H9 (cell line): ENCODE measurements around the gene UTF1. TPM values are rescaled to one million over a fixed set of nuclear protein-coding genes. Genes with fewer than 3 reads are reported as not detected.
"Not testable (repeated sequence)": the region's sequence is repeated elsewhere in the genome, so short reads cannot be mapped to it uniquely, and the experiment has no call there.

Experiments
- DNase-seq: peaks from one replicate; pipeline ENCODE4 v3.0.0-alpha.2; 2017
- H2AFZ ChIP-seq: one replicate; pipeline ENCODE4 v1.6.1; 2013; ENCODE audit warnings: mild to moderate bottlenecking, low read length, control low read depth, moderate library complexity
- H2AK5ac ChIP-seq: 2 replicates; pipeline ENCODE4 v1.6.1; 2013; ENCODE audit warnings: low read length, control low read depth, mixed read lengths; ENCODE audit not compliant: insufficient read length
- H2BK120ac ChIP-seq: one replicate; pipeline ENCODE4 v1.6.1; 2013; ENCODE audit warnings: low read depth, mild to moderate bottlenecking, low read length, control low read depth, inconsistent platforms; ENCODE audit not compliant: poor library complexity, severe bottlenecking
- H2BK12ac ChIP-seq: 2 replicates; pipeline ENCODE4 v1.6.1; 2013; ENCODE audit warnings: low read length, control low read depth, mixed read lengths, low read depth; ENCODE audit not compliant: insufficient read length
- H2BK15ac ChIP-seq: 2 replicates; pipeline ENCODE4 v1.6.1; 2013; ENCODE audit warnings: low read depth, low read length, control low read depth
- H2BK20ac ChIP-seq: one replicate; pipeline ENCODE4 v1.6.1; 2013; ENCODE audit warnings: low read depth, mild to moderate bottlenecking, low read length, control low read depth, inconsistent platforms; ENCODE audit not compliant: poor library complexity, severe bottlenecking
- H2BK5ac ChIP-seq: 2 replicates; pipeline ENCODE4 v1.6.1; 2013; ENCODE audit warnings: low read length, control low read depth, mixed read lengths; ENCODE audit not compliant: insufficient read length
- H3K14ac ChIP-seq: 2 replicates; pipeline ENCODE4 v1.6.1; 2013; ENCODE audit warnings: low read length, control low read depth; ENCODE audit not compliant: insufficient read depth
- H3K18ac ChIP-seq: 2 replicates; pipeline ENCODE4 v1.6.1; 2013; ENCODE audit warnings: low read depth, mild to moderate bottlenecking, mixed read lengths, low read length, control low read depth; ENCODE audit not compliant: insufficient read length
- H3K23ac ChIP-seq: 2 replicates; pipeline ENCODE4 v1.6.1; 2013; ENCODE audit warnings: low read length, control low read depth, mixed read lengths, low read depth; ENCODE audit not compliant: insufficient read length
- H3K23me2 ChIP-seq: 2 replicates; pipeline ENCODE4 v1.6.1; 2013; ENCODE audit warnings: low read depth, mild to moderate bottlenecking, mixed read lengths, low read length, control low read depth; ENCODE audit not compliant: insufficient read length, poor library complexity, severe bottlenecking
- H3K27ac ChIP-seq: 2 replicates; pipeline ENCODE4 v1.5.1; 2013; ENCODE audit warnings: low read length, control low read depth, mixed read lengths, low read depth; ENCODE audit not compliant: insufficient read length
- H3K27me3 ChIP-seq: 2 replicates; pipeline ENCODE4 v1.6.1; 2013; ENCODE audit warnings: low read length, control low read depth, inconsistent platforms; ENCODE audit not compliant: insufficient read depth
- H3K4ac ChIP-seq: 2 replicates; pipeline ENCODE4 v1.6.1; 2013; ENCODE audit warnings: low read depth, mild to moderate bottlenecking, control low read depth, inconsistent platforms, low read length, moderate library complexity
- H3K4me1 ChIP-seq: 2 replicates; pipeline ENCODE4 v1.6.1; 2013; ENCODE audit warnings: low read length, control low read depth, inconsistent platforms; ENCODE audit not compliant: insufficient read depth
- H3K4me2 ChIP-seq: 2 replicates; pipeline ENCODE4 v1.6.1; 2013; ENCODE audit warnings: low read length, control low read depth, mixed read lengths; ENCODE audit not compliant: insufficient read length, insufficient read depth
- H3K56ac ChIP-seq: 2 replicates; pipeline ENCODE4 v1.6.1; 2013; ENCODE audit warnings: low read depth, mild to moderate bottlenecking, mixed read lengths, low read length, control low read depth; ENCODE audit not compliant: insufficient read length
- H3K79me1 ChIP-seq: 2 replicates; pipeline ENCODE4 v1.6.1; 2013; ENCODE audit warnings: low read depth, mild to moderate bottlenecking, moderate library complexity, low read length, control low read depth, inconsistent platforms; ENCODE audit not compliant: insufficient read depth, poor library complexity, severe bottlenecking
- H3K79me2 ChIP-seq: 2 replicates; pipeline ENCODE4 v1.6.1; 2013; ENCODE audit warnings: low read length, control low read depth, inconsistent platforms; ENCODE audit not compliant: insufficient read depth
- H3K9ac ChIP-seq: 2 replicates; pipeline ENCODE4 v1.6.1; 2013; ENCODE audit warnings: low read length, control low read depth, mixed read lengths; ENCODE audit not compliant: insufficient read length; ENCODE audit errors: extremely low read depth
- H3K9me3 ChIP-seq: one replicate; pipeline ENCODE4 v1.6.1; 2013; ENCODE audit warnings: low read depth, low read length, inconsistent platforms; ENCODE audit not compliant: control insufficient read depth
- H3T11ph ChIP-seq: one replicate; pipeline ENCODE4 v1.6.1; 2013; ENCODE audit warnings: mild to moderate bottlenecking, low read length, control low read depth, inconsistent platforms
- H4K20me1 ChIP-seq: one replicate; pipeline ENCODE4 v1.6.1; 2013; ENCODE audit not compliant: control insufficient read depth, insufficient read length, insufficient read depth
- H4K5ac ChIP-seq: 2 replicates; pipeline ENCODE4 v1.6.1; 2013; ENCODE audit warnings: low read depth, mild to moderate bottlenecking, mixed read lengths, low read length, control low read depth; ENCODE audit not compliant: insufficient read length
- H4K8ac ChIP-seq: replicated peaks from 2 replicates; pipeline ENCODE4 v1.6.1; 2013; ENCODE audit warnings: low read length, control low read depth, mixed read lengths, low read depth; ENCODE audit not compliant: insufficient read length
- H4K91ac ChIP-seq: 2 replicates; pipeline ENCODE4 v1.6.1; 2013; ENCODE audit warnings: low read depth, mild to moderate bottlenecking, moderate library complexity, mixed read lengths, low read length, control low read depth; ENCODE audit not compliant: insufficient read length
- H3K27ac Mint-ChIP-seq, 3 experiments: 2 replicates in 2 of 3; 3 replicates in 1 of 3; pipeline ENCODE4 v1.8.0; 2020 to 2021; ENCODE audit warnings: mixed read lengths in 3 of 3, mild to moderate bottlenecking in 1 of 3, moderate library complexity in 1 of 3
- H3K27me3 Mint-ChIP-seq: 2 replicates; pipeline ENCODE4 v1.8.0; 2021; ENCODE audit warnings: low read depth, mild to moderate bottlenecking, moderate library complexity, mixed read lengths
- H3K36me3 Mint-ChIP-seq, 3 experiments: 2 replicates in 2 of 3; 3 replicates in 1 of 3; pipeline ENCODE4 v1.8.0; 2020 to 2021; ENCODE audit warnings: low read depth in 3 of 3, mixed read lengths in 3 of 3; ENCODE audit not compliant: insufficient read depth in 1 of 3
- H3K4me1 Mint-ChIP-seq, 2 experiments: 2 replicates each; pipeline ENCODE4 v1.8.0; 2020; ENCODE audit warnings: mixed read lengths in 2 of 2
- H3K4me3 Mint-ChIP-seq, 2 experiments: 2 replicates in 1 of 2; 3 replicates in 1 of 2; pipeline ENCODE4 v1.8.0; 2020 to 2021; ENCODE audit warnings: mild to moderate bottlenecking in 2 of 2, mixed read lengths in 2 of 2, moderate library complexity in 1 of 2
- H3K9me3 Mint-ChIP-seq, 2 experiments: 2 replicates in 1 of 2; 3 replicates in 1 of 2; pipeline ENCODE4 v1.8.0; 2020; ENCODE audit warnings: mild to moderate bottlenecking in 2 of 2, mixed read lengths in 2 of 2, moderate library complexity in 1 of 2
- CTCF ChIP-seq: fragments of 200-600 bp; sonication (generic); conservative IDR thresholded peaks from 3 replicates; pipeline ENCODE4 v1.8.0; 2021; ENCODE audit warnings: antibody characterized with exemption, mild to moderate bottlenecking
- WGBS: extraction: QIAGEN DNeasy Blood & Tissue Kit; methylation state at CpG from one replicate; pipeline ENCODE4 v1.1.7; 2013; ENCODE audit warnings: missing lambda C conversion rate, low lambda C conversion rate, mixed read lengths; ENCODE audit not compliant: insufficient read length; ENCODE audit errors: extremely low coverage; 5-methylcytosine and 5-hydroxymethylcytosine counted together
- total RNA-seq: library from RNA; stranded (reverse); gene quantifications from 2 replicates; pipeline ENCODE4 v1.2.1, GENCODE V29; 2021

Gene UTF1
- total RNA-seq, 1 experiment from 2014 or later: 31.5 TPM

DNA sequence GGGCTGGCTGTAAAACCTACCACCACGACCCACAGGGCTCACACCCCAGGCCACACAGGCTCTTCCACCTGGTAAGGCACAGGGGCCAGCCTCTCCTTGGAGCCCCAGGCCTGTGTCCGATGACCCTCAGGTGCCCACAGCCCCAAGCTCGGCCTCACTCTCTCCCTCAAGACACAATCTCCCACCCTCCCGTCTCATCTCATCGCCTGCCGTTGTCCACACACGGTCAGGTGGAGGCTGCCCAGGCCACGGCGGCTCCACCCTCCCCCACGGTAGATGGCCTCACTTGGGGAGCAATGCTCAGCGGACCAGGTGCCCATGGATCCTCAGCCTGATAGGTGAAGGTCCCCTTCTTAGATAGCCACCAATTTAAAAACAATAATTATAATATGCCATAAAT, 8.7 kb upstream of the UTF1 start:
- Histone ChIP-seq H3K79me1 (no peaks in the 10 kb centered on the region), H2BK15ac (no peak overlapping the region), H3K4me1 (no peaks in the 10 kb centered on the region), H3K14ac (no peak overlapping the region), H3K23me2 (no peaks in the 10 kb centered on the region), H4K5ac (no peak overlapping the region), H3K4ac (no peak overlapping the region), H2BK120ac (no peak overlapping the region), H2AK5ac (no peak overlapping the region), H3K23ac (no peak overlapping the region), H3K18ac (no peak overlapping the region), H3K27me3 (no peaks in the 10 kb centered on the region), H2AFZ (no peak overlapping the region), H3K56ac (no peak overlapping the region), H4K8ac (no peak overlapping the region), H4K91ac (no peak overlapping the region), H4K20me1 (no peaks in the 10 kb centered on the region), H3K9me3 (no peaks in the 10 kb centered on the region), H3K4me2 (no peak overlapping the region), H2BK12ac (no peak overlapping the region), H3K9ac (no peak overlapping the region), H3T11ph (no peak overlapping the region), H2BK20ac (no peak overlapping the region), H3K79me2 (no peaks in the 10 kb centered on the region), H2BK5ac (no peak overlapping the region), H3K27ac (no peak overlapping the region)
- no peak overlapping the region; a peak in 1 of 7 replicates for H3K27ac Mint-ChIP-seq
- H3K36me3 Mint-ChIP-seq: peaks cover 2 to 14% (median 4%) of the 10 kb centered on the region in 3 experiments; a peak in 5 of 7 replicates
- peaks cover 2 to 5% of the 10 kb centered on the region in 2 experiments; a peak in 2 of 5 replicates for H3K9me3 Mint-ChIP-seq
- H3K4me3 Mint-ChIP-seq: peak overlapping the region in 1 of 2 experiments; percentile 59; a peak in 1 of 5 replicates
- peaks cover 6% of the 10 kb centered on the region for H3K27me3 Mint-ChIP-seq
- peaks cover 20 to 31% of the 10 kb centered on the region in 2 experiments for H3K4me1 Mint-ChIP-seq
- no peak for DNase-seq
- WGBS: no CpG with 5 or more reads among the region's 11 CpGs
- no peak for TF ChIP-seq CTCF

DNA sequence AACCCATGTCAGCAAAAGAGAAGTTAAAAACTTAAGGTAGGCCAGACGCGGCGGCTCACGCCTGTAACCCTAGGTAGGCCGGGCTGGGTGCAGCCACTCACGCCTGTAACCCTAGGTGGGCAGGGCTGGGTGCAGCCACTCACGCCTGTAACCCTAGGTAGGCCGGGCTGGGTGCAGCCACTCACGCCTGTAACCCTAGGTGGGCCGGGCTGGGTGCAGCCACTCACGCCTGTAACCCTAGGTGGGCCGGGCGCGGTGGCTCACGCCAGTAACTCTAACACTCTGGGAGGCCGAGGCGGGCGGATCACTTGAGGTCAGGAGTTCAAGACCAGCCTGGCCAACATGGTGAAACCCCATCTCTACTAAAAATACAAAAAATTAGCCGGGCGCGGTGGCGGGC, 8.3 kb upstream of the UTF1 start:
- H3K27ac ChIP-seq, H3T11ph ChIP-seq, H4K91ac ChIP-seq, H2BK15ac ChIP-seq, H4K20me1 ChIP-seq, H4K5ac ChIP-seq, H3K9me3 Mint-ChIP-seq, H4K8ac ChIP-seq, H2BK20ac ChIP-seq, H2AK5ac ChIP-seq, H3K9ac ChIP-seq, H3K14ac ChIP-seq, H3K9me3 ChIP-seq, H3K27ac Mint-ChIP-seq, H3K36me3 Mint-ChIP-seq, H2AFZ ChIP-seq, H3K79me1 ChIP-seq, H3K27me3 ChIP-seq, H3K4me2 ChIP-seq, H3K27me3 Mint-ChIP-seq, H3K79me2 ChIP-seq, DNase-seq, H2BK120ac ChIP-seq, H3K4me1 ChIP-seq, H3K4me3 Mint-ChIP-seq, H3K4ac ChIP-seq, H3K56ac ChIP-seq, H3K23ac ChIP-seq, H3K23me2 ChIP-seq, H2BK12ac ChIP-seq, H2BK5ac ChIP-seq, H3K18ac ChIP-seq: not testable (repeated sequence)
- WGBS: no CpG with 5 or more reads among the region's 22 CpGs
- peaks cover 23 to 35% of the 10 kb centered on the region in 2 experiments for H3K4me1 Mint-ChIP-seq
